Progenitor cell of endocrine pancreas (in vitro differentiated cells): ENCODE results near the gene ATP6V0B. TPM values are rescaled to one million over a fixed set of nuclear protein-coding genes. Genes with fewer than 3 reads are reported as not detected.
A peak's percentile ranks its signal among the peaks of the same experiment; 100 is the strongest.

ENCODE experiments used
- DNase-seq: peaks from one replicate; pipeline ENCODE4 v3.0.0; 2021; ENCODE audit warnings: low spot score; ENCODE audit not compliant: unreplicated experiment
- H3K27ac Mint-ChIP-seq: 2 replicates; pipeline ENCODE4 v1.8.0; 2021; ENCODE audit warnings: mild to moderate bottlenecking, moderate library complexity, mixed read lengths
- H3K27me3 Mint-ChIP-seq: 2 replicates; pipeline ENCODE4 v1.8.0; 2021; ENCODE audit warnings: mixed read lengths
- H3K36me3 Mint-ChIP-seq: 2 replicates; pipeline ENCODE4 v1.8.0; 2022; ENCODE audit warnings: mixed read lengths; ENCODE audit not compliant: insufficient read depth
- H3K4me1 Mint-ChIP-seq: 2 replicates; pipeline ENCODE4 v1.8.0; 2021; ENCODE audit warnings: low read depth, mixed read lengths
- H3K4me3 Mint-ChIP-seq: 2 replicates; pipeline ENCODE4 v1.8.0; 2021; ENCODE audit warnings: low read depth, mild to moderate bottlenecking, moderate library complexity, mixed read lengths
- H3K9me3 Mint-ChIP-seq: 2 replicates; pipeline ENCODE4 v1.8.0; 2021; ENCODE audit warnings: low read depth, mixed read lengths
- CTCF ChIP-seq: fragments of 200-600 bp; sonication (generic); IDR thresholded peaks from one replicate; pipeline ENCODE4 v1.5.0; 2021; ENCODE audit warnings: antibody characterized with exemption, mild to moderate bottlenecking; ENCODE audit not compliant: unreplicated experiment
- long read RNA-seq: library from polyadenylated mRNA; unstranded; transcript quantifications from one replicate; pipeline ENCODE4 v2.0.0, GENCODE V29; 2020
- total RNA-seq: library from RNA; stranded (reverse); gene quantifications from 2 replicates; pipeline ENCODE4 v1.2.1, GENCODE V29; 2021

ATP6V0B gene
- total RNA-seq = 104 and 108 TPM in 2 replicates
- long read RNA-seq, transcript ATP6V0B-205 (8 exons, 1,298 nt) = major isoform, 59 of 70 reads
- long read RNA-seq, partial matches to known transcripts = 1 of 70 reads
- long read RNA-seq, other reads (novel, unspliced or antisense) = 6 of 70 reads

- no peaks in the 10 kb centered on the region for H3K9me3 Mint-ChIP-seq
- H3K4me1 Mint-ChIP-seq = peaks cover 37% of the 10 kb centered on the region
- peak within 1 kb of the TSS; percentile 94 for H3K27ac Mint-ChIP-seq
- TF ChIP-seq CTCF = no peak
- H3K27me3 Mint-ChIP-seq = no peaks in the 10 kb centered on the region
- peak; percentile 84 for DNase-seq
- peaks cover 8% of the 10 kb centered on the region for H3K36me3 Mint-ChIP-seq
- peak within 1 kb of the TSS; percentile 90 for H3K4me3 Mint-ChIP-seq
Measured at GRCh38 chr1:43974443-43975248, at the start of gene ATP6V0B. ATP6V0B (plus strand) TSS chr1:43974960; CDS start chr1:43975041, 81 bp downstream.

GRCh38 chr1:43925846-43926245 lies 48.9 kb upstream of the ATP6V0B start:
- Mint-ChIP-seq H3K36me3 (no peaks in the 10 kb centered on the region), H3K4me1 (no peaks in the 10 kb centered on the region), H3K4me3 (no peak overlapping the region), H3K27me3 (peaks cover 4% of the 10 kb centered on the region), H3K9me3 (no peaks in the 10 kb centered on the region), H3K27ac (no peak overlapping the region)
- no peak for DNase-seq
- TF ChIP-seq CTCF = no peak

GRCh38 chr1:43930168-43930948 lies 44.4 kb upstream of the ATP6V0B start:
- DNase-seq = no peak
- H3K4me3 Mint-ChIP-seq = no peak overlapping the region
- no peaks in the 10 kb centered on the region for H3K36me3 Mint-ChIP-seq
- TF ChIP-seq CTCF = peak; percentile 66
- H3K27ac Mint-ChIP-seq = no peak overlapping the region
- no peaks in the 10 kb centered on the region for H3K9me3 Mint-ChIP-seq
- H3K4me1 Mint-ChIP-seq = peaks cover 6% of the 10 kb centered on the region
- H3K27me3 Mint-ChIP-seq = peaks cover 28% of the 10 kb centered on the region

- TF ChIP-seq CTCF = no peak
Measured at GRCh38 chr1:43930949-43931275, 43.8 kb upstream of the ATP6V0B start.

More at GRCh38 chr1:43930949-43931275, 43.8 kb upstream of the ATP6V0B start:
- no peak overlapping the region for H3K27ac Mint-ChIP-seq
- no peak overlapping the region for H3K4me3 Mint-ChIP-seq
- H3K4me1 Mint-ChIP-seq = peaks cover 6% of the 10 kb centered on the region
- peaks cover 28% of the 10 kb centered on the region for H3K27me3 Mint-ChIP-seq
- DNase-seq = no peak
- H3K36me3 Mint-ChIP-seq = no peaks in the 10 kb centered on the region
- no peaks in the 10 kb centered on the region for H3K9me3 Mint-ChIP-seq
